Measurements from ENCODE around the gene MYO18B.

GRCh38 chr22:26033071-26033470 is 291.1 kb downstream of the MYO18B start:
- TF ChIP-seq CTCF (conservative IDR thresholded peaks at IDR 0.05; ENCODE audit: low read depth, low read length) (no peak), MAFK (IDR thresholded peaks at IDR 0.05; ENCODE audit: low read depth, low read length) (no peak), POLR2A (IDR thresholded peaks at IDR 0.05; ENCODE audit: low read depth, low read length) (no peak), CEBPB (IDR thresholded peaks at IDR 0.05; ENCODE audit: low read depth, low read length) (no peak), SMC3 (IDR thresholded peaks at IDR 0.05; ENCODE audit: low read depth, low read length) (no peak), BHLHE40 (IDR thresholded peaks at IDR 0.05; ENCODE audit: low read depth, low read length) (no peak), RFX5 (IDR thresholded peaks at IDR 0.05; ENCODE audit: low read depth, low read length) (no peak), USF2 (IDR thresholded peaks at IDR 0.05; ENCODE audit: low read depth, low read length) (no peak), RAD21 (IDR thresholded peaks at IDR 0.05; ENCODE audit: low read length) (no peak)
